ENCODE measurements around the gene ACOT13.

DNA sequence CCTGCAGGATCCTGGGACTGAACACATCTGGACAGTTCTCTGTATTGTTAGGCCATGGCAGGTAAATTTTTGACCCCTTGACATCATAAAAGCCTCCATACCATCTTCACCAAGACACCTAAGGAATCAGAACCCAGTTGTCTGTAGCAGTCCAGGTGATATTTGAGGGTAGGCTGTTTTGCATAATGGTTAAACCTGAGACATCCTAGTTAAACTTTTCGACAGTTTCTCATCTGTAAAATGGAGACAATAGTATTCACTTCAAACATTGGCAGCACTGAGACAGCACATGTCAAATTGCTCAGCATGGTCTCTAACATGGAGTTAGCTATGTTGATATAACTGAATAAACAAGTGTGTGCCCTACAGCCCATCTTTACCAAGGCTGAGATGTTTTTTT lies 27.3 kb downstream of the ACOT13 start:
- TF ChIP-seq, protein P1, sequence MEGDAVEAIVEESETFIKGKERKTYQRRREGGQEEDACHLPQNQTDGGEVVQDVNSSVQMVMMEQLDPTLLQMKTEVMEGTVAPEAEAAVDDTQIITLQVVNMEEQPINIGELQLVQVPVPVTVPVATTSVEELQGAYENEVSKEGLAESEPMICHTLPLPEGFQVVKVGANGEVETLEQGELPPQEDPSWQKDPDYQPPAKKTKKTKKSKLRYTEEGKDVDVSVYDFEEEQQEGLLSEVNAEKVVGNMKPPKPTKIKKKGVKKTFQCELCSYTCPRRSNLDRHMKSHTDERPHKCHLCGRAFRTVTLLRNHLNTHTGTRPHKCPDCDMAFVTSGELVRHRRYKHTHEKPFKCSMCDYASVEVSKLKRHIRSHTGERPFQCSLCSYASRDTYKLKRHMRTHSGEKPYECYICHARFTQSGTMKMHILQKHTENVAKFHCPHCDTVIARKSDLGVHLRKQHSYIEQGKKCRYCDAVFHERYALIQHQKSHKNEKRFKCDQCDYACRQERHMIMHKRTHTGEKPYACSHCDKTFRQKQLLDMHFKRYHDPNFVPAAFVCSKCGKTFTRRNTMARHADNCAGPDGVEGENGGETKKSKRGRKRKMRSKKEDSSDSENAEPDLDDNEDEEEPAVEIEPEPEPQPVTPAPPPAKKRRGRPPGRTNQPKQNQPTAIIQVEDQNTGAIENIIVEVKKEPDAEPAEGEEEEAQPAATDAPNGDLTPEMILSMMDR (conservative IDR thresholded peaks at IDR 0.05): no peak
- no peak for TF ChIP-seq ZFX (IDR thresholded peaks at IDR 0.05)

Data from C4-2B (cell line).